ENCODE measurements around the gene ZNF460. TPM values are rescaled to one million over a fixed set of nuclear protein-coding genes. Genes with fewer than 3 reads are reported as not detected.
A peak's percentile ranks its signal among the peaks of the same experiment; 100 is the strongest.

The ZNF460 gene
- polyA plus RNA-seq, 2 of the 4 experiments (the other 2 are of a cell fraction) = 0.50 to 16.1 TPM

- Histone ChIP-seq H3K4me2 (no peak overlapping the region), H3K27ac (no peak overlapping the region), H3K4me1 (no peaks in the 10 kb centered on the region), H3K9me3 (peaks cover 53% of the 10 kb centered on the region), H3K4me3 (no peak overlapping the region)
- POLR2A ChIA-PET = no interaction called here
- WGBS (ENCODE audit: missing lambda C conversion rate) = 12% methylated on average over 1 of the region's 1 CpG
- ATAC-seq = no peak
- no peak for FAIRE-seq
- CTCF ChIA-PET = interaction anchor here (0.8 kb wide), 1 partner anchor 1035 kb away, joined by 3 read pairs; no protein-coding TSS in a partner anchor
- DNase-seq (ENCODE audit: low read depth in 1 of 2, low spot score in 1 of 2) = no peak
- TF ChIP-seq RNF2 (IDR thresholded peaks at IDR 0.05; ENCODE audit: borderline replicate concordance, low read depth) = no peak
- TF ChIP-seq SMC3 (IDR thresholded peaks at IDR 0.05) = no peak
Observed at GRCh38 chr19:57233207-57233606, 47.1 kb upstream of the ZNF460 start.

- no peak for ATAC-seq
- POLR2A ChIA-PET = interaction anchor here (0.6 to 1.5 kb wide), 6 partner anchors 40 to 702 kb away, joined by 3 to 7 read pairs (median 3); partner anchors contain the start of genes ZFP28, ZNF264 and ZNF460
Observed at GRCh38 chr19:57239982-57240310, 40.3 kb upstream of the ZNF460 start.

GRCh38 chr19:57240311-57241090 lies 39.8 kb upstream of the ZNF460 start, which contains the start of gene ZNF805:
ZNF805 (plus strand) TSS chr19:57240632; CDS start chr19:57240892, 260 bp downstream.
- POLR2A ChIA-PET = interaction anchor here (0.6 to 1.5 kb wide), 7 partner anchors 40 to 702 kb away, joined by 3 to 7 read pairs (median 3); partner anchors contain the start of genes ZFP28, ZNF264, ZNF304 and ZNF460
- TF ChIP-seq ZNF302 (CRISPR knock-in tag; IDR thresholded peaks at IDR 0.05) (no peak), SREBF2 (IDR thresholded peaks at IDR 0.05) (no peak), CHD2 (IDR thresholded peaks at IDR 0.05; ENCODE audit: low read length, partially characterized antibody) (no peak), GATA3 (IDR thresholded peaks at IDR 0.05; ENCODE audit: borderline replicate concordance) (peak; percentile 46), NR3C1 (IDR thresholded peaks at IDR 0.05) (no peak), PBX3 (IDR thresholded peaks at IDR 0.05) (peak; percentile 46; the same call in 1 of the 2 replicates), MAZ (IDR thresholded peaks at IDR 0.05; ENCODE audit: borderline replicate concordance, low read depth, low read length) (0 out of 2 replicates have a peak, but pooled peaks have one; percentile 47), KDM1A (IDR thresholded peaks at IDR 0.05; ENCODE audit: low read depth) (no peak), RCOR1 (IDR thresholded peaks at IDR 0.05; ENCODE audit: low read depth, low read length) (no peak), BHLHE40 (IDR thresholded peaks at IDR 0.05; ENCODE audit: low read depth, low read length) (no peak), ZFP36 (IDR thresholded peaks at IDR 0.05; ENCODE audit: borderline replicate concordance, partially characterized antibody) (no peak), EP300 (IDR thresholded peaks at IDR 0.05) (no peak), HDAC2 (IDR thresholded peaks at IDR 0.05) (no peak), HOXB13 (CRISPR knock-in tag; IDR thresholded peaks at IDR 0.05; ENCODE audit: low read depth) (0 out of 2 replicates have a peak, but pooled peaks have one; percentile 40), HEYL (CRISPR knock-in tag; IDR thresholded peaks at IDR 0.05) (no peak), CHD4 (IDR thresholded peaks at IDR 0.05; ENCODE audit: borderline replicate concordance) (no peak), CBX8 (IDR thresholded peaks at IDR 0.05) (no peak), CEBPB (IDR thresholded peaks at IDR 0.05) (peak in 1 of 2 experiments; percentile 46; a peak in 2 of 4 replicates), JUN (IDR thresholded peaks at IDR 0.05) (peak in 1 of 2 experiments; percentile 77; a peak in 3 of 5 replicates), TFCP2L1 (CRISPR knock-in tag; IDR thresholded peaks at IDR 0.05) (no peak), RARB (CRISPR knock-in tag; IDR thresholded peaks at IDR 0.05) (no peak)

More at GRCh38 chr19:57239982-57240310, 40.3 kb upstream of the ZNF460 start:
- H3K27ac ChIP-seq = peak overlapping the region; percentile 86 to 97
- H3K9me3 ChIP-seq = peaks cover 40% of the 10 kb centered on the region
- peak overlapping the region; percentile 86 for H3K4me3 ChIP-seq
- DNase-seq (ENCODE audit: low read depth in 1 of 2, low spot score in 1 of 2) = no peak
- CTCF ChIA-PET = no interaction called here
- no peak for FAIRE-seq
- 0 out of 3 replicates have a peak, but pooled peaks cover 8% of the 10 kb centered on the region for H3K4me1 ChIP-seq
- no peak for TF ChIP-seq BCL3 (IDR thresholded peaks at IDR 0.05)
- no peak for TF ChIP-seq CBX8 (IDR thresholded peaks at IDR 0.05)
- TF ChIP-seq PHF8 (IDR thresholded peaks at IDR 0.05; ENCODE audit: borderline replicate concordance, low read depth) = no peak
- no peak for TF ChIP-seq JUNB (IDR thresholded peaks at IDR 0.05)
- TF ChIP-seq CHD4 (IDR thresholded peaks at IDR 0.05; ENCODE audit: borderline replicate concordance) = no peak
- no peak for TF ChIP-seq POLR2AphosphoS2 (conservative IDR thresholded peaks at IDR 0.05; ENCODE audit: low read length)
- TF ChIP-seq EHF (CRISPR knock-in tag; IDR thresholded peaks at IDR 0.05) = no peak
- TF ChIP-seq RFX5 (IDR thresholded peaks at IDR 0.05) = no peak
- TF ChIP-seq FOSL2 (IDR thresholded peaks at IDR 0.05) = no peak
- TF ChIP-seq FOSL2 (CRISPR knock-in tag; IDR thresholded peaks at IDR 0.05) = no peak
- TF ChIP-seq NR3C1 (IDR thresholded peaks at IDR 0.05) = no peak
- TF ChIP-seq ELK1 (IDR thresholded peaks at IDR 0.05; ENCODE audit: low read depth, low read length) = no peak
- no peak for TF ChIP-seq ZSCAN20 (CRISPR knock-in tag; IDR thresholded peaks at IDR 0.05)
- no peak for TF ChIP-seq CHD2 (IDR thresholded peaks at IDR 0.05; ENCODE audit: low read length, partially characterized antibody)
- TF ChIP-seq HOXA7 (CRISPR knock-in tag; IDR thresholded peaks at IDR 0.05) = no peak
- peak overlapping the region; percentile 79 for H3K4me2 ChIP-seq
- WGBS (ENCODE audit: missing lambda C conversion rate) = 89% methylated on average over 12 of the region's 12 CpGs

More at GRCh38 chr19:57240311-57241090, 39.8 kb upstream of the ZNF460 start, which contains the start of gene ZNF805:
- CTCF ChIA-PET = interaction anchor here (0.7 kb wide), 1 partner anchor 48 kb away, joined by 3 read pairs; no protein-coding TSS in a partner anchor
- H3K4me2 ChIP-seq = peak within 1 kb of the TSS; percentile 79
- FAIRE-seq = no peak
- H3K4me3 ChIP-seq = peak within 1 kb of the TSS; percentile 86
- H3K27ac ChIP-seq = peak within 1 kb of the TSS; percentile 86 to 97
- H3K4me1 ChIP-seq = 0 out of 3 replicates have a peak, but pooled peaks cover 8% of the 10 kb centered on the region
- peak; percentile 99 for ATAC-seq
- peaks cover 41% of the 10 kb centered on the region for H3K9me3 ChIP-seq
- WGBS (ENCODE audit: missing lambda C conversion rate) = 8% methylated on average over 55 of the region's 61 CpGs
- peak; percentile 95 to 96 for DNase-seq (ENCODE audit: low read depth in 1 of 2, low spot score in 1 of 2)

Data from A549 (cell line).